K562 (cell line): Measurements from ENCODE around the gene AKAP3. TPM values are rescaled to one million over a fixed set of nuclear protein-coding genes. Genes with fewer than 3 reads are reported as not detected.
A peak's percentile ranks its signal among the peaks of the same experiment; 100 is the strongest.

Source experiments
- ATAC-seq: fragments of 200-7000 bp; cut with Tn5 transposase; 3 replicates; pipeline ENCODE4 v1.9.1; 2020; ENCODE audit warnings: moderate library complexity
- BruUV-seq: library from RNA; stranded (reverse); fragments of 400-500 nt; replicated peaks from 2 replicates; lab custom pipeline; 2021; lab: Mats Ljungman, UMichigan
- CTCF ChIA-PET: fragments of 300-600 bp; formaldehyde crosslinking; extraction: SDS; loops from one replicate; lab custom pipeline; 2021; ENCODE audit warnings: low intra/inter-chr PET ratio; lab: Yijun Ruan, JAX
- POLR2A ChIA-PET: fragments of 300-600, 350-650 bp; sonication (Branson Sonifier 250); formaldehyde crosslinking; extraction: SDS; loops from one replicate; lab custom pipeline; 2021; ENCODE audit warnings: antibody characterized with exemption, inconsistent platforms; lab: Yijun Ruan, JAX
- DNase-seq, 4 experiments: peaks; one replicate each; pipeline versions ENCODE4 v3.0.0 to v3.0.0-alpha.2; 2011 to 2018; ENCODE audit warnings: low spot score in 3 of 4, mixed read lengths in 3 of 4; ENCODE audit errors: extremely low read depth in 1 of 4
- FAIRE-seq: peaks from 2 replicates; lab custom pipeline; 2011; peaks lifted over from hg19 to GRCh38; lab: Jason Lieb, UNC
- H2AFZ ChIP-seq: 2 replicates; pipeline ENCODE4 v1.6.0; 2011; ENCODE audit warnings: low read depth, low read length, control low read depth, inconsistent platforms
- H3K27ac ChIP-seq: fragments of 200-600 bp; 3 replicates; pipeline ENCODE4 v1.8.0; 2011; ENCODE audit warnings: low read depth, mild to moderate bottlenecking, control low read depth, inconsistent platforms, low read length, moderate library complexity, mixed read lengths; ENCODE audit errors: extremely low read depth
- H3K27me3 ChIP-seq, 2 experiments: fragments of 300-600 bp in 1 of 2; 2 replicates in 1 of 2; 3 replicates in 1 of 2; pipeline versions ENCODE4 v1.6.0 to v1.8.0; 2011; ENCODE audit warnings: inconsistent platforms in 2 of 2, low read length in 2 of 2, mild to moderate bottlenecking in 1 of 2, mixed read lengths in 1 of 2, moderate library complexity in 1 of 2; ENCODE audit not compliant: control insufficient read depth in 2 of 2, insufficient read depth in 2 of 2
- H3K36me3 ChIP-seq: fragments of 300-600 bp; 3 replicates; pipeline ENCODE4 v1.8.0; 2011; ENCODE audit warnings: mild to moderate bottlenecking, low read length, inconsistent platforms; ENCODE audit not compliant: control insufficient read depth, insufficient read depth
- H3K4me1 ChIP-seq, 2 experiments: fragments of 200-600 bp in 1 of 2; replicated peaks in 1 of 2; 2 replicates in 1 of 2; 3 replicates in 1 of 2; pipeline versions ENCODE4 v1.5.1 to v1.8.0; 2011; ENCODE audit warnings: inconsistent platforms in 2 of 2, low read length in 2 of 2, mild to moderate bottlenecking in 1 of 2, mixed read lengths in 1 of 2, moderate library complexity in 1 of 2; ENCODE audit not compliant: control insufficient read depth in 2 of 2, insufficient read depth in 2 of 2
- H3K4me2 ChIP-seq: 2 replicates; pipeline ENCODE4 v1.6.1; 2011; ENCODE audit warnings: low read length, control low read depth, inconsistent platforms, mixed read lengths; ENCODE audit not compliant: insufficient read depth
- H3K4me3 ChIP-seq: fragments of 200-600 bp; sonication (generic), shearing (Covaris generic); 2 replicates; pipeline ENCODE4 v1.5.1; 2016; ENCODE audit warnings: control low read depth, inconsistent platforms
- H3K79me2 ChIP-seq: fragments of 200-600 bp; 3 replicates; pipeline ENCODE4 v1.8.0; 2011; ENCODE audit warnings: low read length, inconsistent platforms; ENCODE audit not compliant: control insufficient read depth, insufficient read depth
- H3K9ac ChIP-seq, 2 experiments: 2 replicates each; pipeline versions ENCODE4 v1.6.0 to v1.6.1; 2011; ENCODE audit warnings: low read depth in 2 of 2, low read length in 2 of 2, control low read depth in 1 of 2, inconsistent platforms in 1 of 2, mild to moderate bottlenecking in 1 of 2, mixed read lengths in 1 of 2; ENCODE audit not compliant: insufficient read depth in 1 of 2
- H3K9me1 ChIP-seq: one replicate; pipeline ENCODE4 v1.6.0; 2011; ENCODE audit warnings: inconsistent platforms, mild to moderate bottlenecking, low read length, moderate library complexity; ENCODE audit not compliant: control insufficient read depth, insufficient read depth
- H3K9me3 ChIP-seq: replicated peaks from 2 replicates; pipeline ENCODE4 v1.5.1; 2011; ENCODE audit warnings: low read depth, low read length, inconsistent platforms; ENCODE audit not compliant: control insufficient read depth, insufficient read depth
- H4K20me1 ChIP-seq: replicated peaks from 2 replicates; pipeline ENCODE4 v1.6.1; 2011; ENCODE audit warnings: low read length, inconsistent platforms, mixed read lengths; ENCODE audit not compliant: control insufficient read depth, insufficient read depth
- JUN ChIP-seq, 2 experiments: sonication (generic) in 1 of 2; formaldehyde crosslinking in 1 of 2; IDR thresholded peaks; 2 replicates each; pipeline versions ENCODE4 v1.6.1 to v1.8.0; 2012 to 2022; ENCODE audit warnings: borderline replicate concordance in 2 of 2, mild to moderate bottlenecking in 2 of 2, improper control_type of control experiment in 1 of 2, low read depth in 1 of 2, low read length in 1 of 2, missing genetic modification reagents in 1 of 2
- NR2C1 ChIP-seq, 2 experiments: fragments of 450-650 bp; IDR thresholded peaks; 2 replicates each; pipeline ENCODE4 v1.6.1; 2017; ENCODE audit warnings: mild to moderate bottlenecking in 2 of 2, antibody characterized with exemption in 1 of 2, inconsistent platforms in 1 of 2, missing compliant biosample characterization in 1 of 2, missing genetic modification characterization in 1 of 2
- PHF21A ChIP-seq: fragments of 450-650 bp; IDR thresholded peaks from 2 replicates; pipeline ENCODE4 v1.6.1; 2017; ENCODE audit warnings: low read depth, borderline replicate concordance
- RBM34 ChIP-seq: fragments of 200-400 bp; formaldehyde crosslinking; IDR thresholded peaks from 2 replicates; pipeline ENCODE4 v1.6.1; 2018; ENCODE audit warnings: low read length, borderline replicate concordance; ENCODE audit not compliant: insufficient read depth
- RNF2 ChIP-seq: sonication (generic); IDR thresholded peaks from 2 replicates; pipeline ENCODE4 v1.6.1; 2016
- TEAD1 ChIP-seq, 2 experiments: fragments of 450-650 bp in 1 of 2; sonication (generic) in 1 of 2; formaldehyde crosslinking; IDR thresholded peaks; 2 replicates each; pipeline versions ENCODE4 v1.4.0 to v1.8.0; 2020 to 2022; ENCODE audit warnings: mild to moderate bottlenecking in 2 of 2, missing genetic modification reagents in 1 of 2
- ZEB2 ChIP-seq: fragments of 450-650 bp; IDR thresholded peaks from 2 replicates; pipeline ENCODE4 v1.6.1; 2016
- ZNF184 ChIP-seq: sonication (generic); formaldehyde crosslinking; IDR thresholded peaks from 2 replicates; pipeline ENCODE4 v1.5.0; 2020; ENCODE audit warnings: missing genetic modification reagents
- WGBS: fragments of 100-300 bp; shearing (Covaris generic); methylation state at CpG from one replicate; pipeline ENCODE4 v1.1.6; 2016; ENCODE audit warnings: low coverage, mixed read lengths; ENCODE audit not compliant: insufficient coverage; ENCODE audit errors: missing lambda C conversion rate; 5-methylcytosine and 5-hydroxymethylcytosine counted together
- in situ Hi-C: fragments of 300-500 bp; cut with MboI; formaldehyde crosslinking; loops from 4 replicates; pipeline ENCODE4 v1.15.0; 2018; ENCODE audit warnings: inconsistent platforms, mixed read lengths
- intact Hi-C: fragments of 100-400 bp; cut with micrococcal nuclease; formaldehyde crosslinking; loops from 2 replicates; pipeline ENCODE4 v1.14.2; 2022
- polyA plus RNA-seq, 8 experiments: library from polyadenylated mRNA; depleted of rRNA in 4 of 8; stranded (reverse) in 5 of 8; unstranded in 3 of 8; fragments of >200 nt; fragmentation: Nextera tagmentation in 2 of 8; fragmentation: Illumina TruSeq in 1 of 8; extraction: Ambion mirVana in 2 of 8; extraction: Trizol in 1 of 8; gene quantifications; 2 replicates each; pipeline versions ENCODE4 v1.2.1 to v1.2.3, GENCODE V29; 2011 to 2014; ENCODE audit warnings: inconsistent platforms in 1 of 8, missing spikeins in 1 of 8
- total RNA-seq, 7 experiments: library from RNA; depleted of rRNA in 6 of 7; stranded (reverse); fragments of >200 nt in 6 of 7; fragmentation: Illumina TruSeq in 2 of 7; extraction: Trizol in 2 of 7; gene quantifications; 2 replicates each; pipeline versions ENCODE4 v1.2.1 to v1.2.3, GENCODE V29; 2011 to 2021; ENCODE audit warnings: low replicate concordance in 1 of 7
- TF ChIP-seq, protein P1 (sequence below), 2 experiments: fragments of 150-350 bp in 1 of 2; IDR thresholded peaks; 2 replicates each; pipeline ENCODE4 v1.6.1; 2012 to 2016; ENCODE audit warnings: low read depth in 2 of 2, low read length in 2 of 2, mild to moderate bottlenecking in 1 of 2, moderate library complexity in 1 of 2
- TF ChIP-seq, protein P2 (sequence below): fragments of 450-650 bp; IDR thresholded peaks from 2 replicates; pipeline ENCODE4 v1.6.1; 2016; ENCODE audit warnings: borderline replicate concordance
- TF ChIP-seq, protein P3 (sequence below): fragments of 250-450 bp; sonication (Bioruptor Pico); IDR thresholded peaks from 2 replicates; pipeline ENCODE4 v1.4.0; 2020; ENCODE audit warnings: mild to moderate bottlenecking, moderate library complexity

Gene AKAP3
- total and polyA plus RNA-seq, 9 of the 15 experiments (the other 6 are each of a cell fraction or from before 2014, with no cell fraction given), result 0.17 to 2.8 (median 0.43) TPM

DNA sequence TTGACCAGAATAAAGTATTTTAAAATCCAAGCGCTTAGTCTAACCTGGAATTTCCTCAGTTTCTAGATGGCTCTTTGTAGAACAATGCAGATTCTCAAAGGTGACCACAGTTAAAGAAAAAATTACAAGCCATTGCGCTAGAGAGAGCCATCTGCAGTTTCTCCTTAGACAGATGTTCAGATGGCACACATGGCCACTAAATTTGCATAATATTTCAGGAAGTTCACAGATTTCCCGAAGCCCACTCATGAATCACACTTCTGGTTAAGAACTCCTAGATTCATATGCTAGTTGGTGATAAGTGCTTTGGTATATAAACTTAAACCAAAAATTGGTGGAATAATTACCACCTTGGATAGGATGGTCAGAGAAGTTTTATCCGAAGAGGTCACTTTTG, 749 bp downstream of the AKAP3 start:
- peak overlapping the region; percentile 86; the same call in 2 of the 3 replicates for H3K27ac ChIP-seq
- no peak for DNase-seq
- no TSS peak for BruUV-seq
- ChIA-PET POLR2A (interaction anchor here (0.9 kb wide), 1 partner anchor 603 kb away, joined by 5 read pairs; no protein-coding TSS in a partner anchor), CTCF (no interaction called here)
- peaks cover 11% of the 10 kb centered on the region; the same call in 1 of the 3 replicates for H3K36me3 ChIP-seq
- intact Hi-C loops, result loop anchor here (2.0 to 10.0 kb wide), 2 partner anchors 43 to 103 kb away; no protein-coding TSS in a partner anchor
- H3K4me1 ChIP-seq, result no peaks in the 10 kb centered on the region; a peak in 2 of 5 replicates
- ATAC-seq, result no peak; the same call in 2 of the 3 replicates
- peaks cover 45% of the 10 kb centered on the region for H3K79me2 ChIP-seq
- WGBS, result 14% methylated on average over 4 of the region's 4 CpGs
- no peaks in the 10 kb centered on the region; a peak in 1 of 5 replicates for H3K27me3 ChIP-seq
- peak overlapping the region; percentile 67 for H3K4me3 ChIP-seq
- no peak for FAIRE-seq
- in situ Hi-C loops, result no loop called here
- H3K9ac ChIP-seq, result peak overlapping the region; percentile 89 to 91; a peak in 3 of 4 replicates
- peak overlapping the region; percentile 83 for H3K4me2 ChIP-seq
- no peaks in the 10 kb centered on the region for H4K20me1 ChIP-seq
- peak overlapping the region; percentile 97 for H2AFZ ChIP-seq
- no peaks in the 10 kb centered on the region for H3K9me3 ChIP-seq
- no peaks in the 10 kb centered on the region for H3K9me1 ChIP-seq
- TF ChIP-seq ZNF184 (no peak), NR2C1 (IDR thresholded peaks at IDR 0.05) (no peak), NR2C1 (tag; IDR thresholded peaks at IDR 0.05) (no peak), JUN (IDR thresholded peaks at IDR 0.05; ENCODE audit: borderline replicate concordance, low read depth, low read length) (no peak), JUN (CRISPR knock-in tag; IDR thresholded peaks at IDR 0.05; ENCODE audit: borderline replicate concordance) (no peak), PHF21A (no peak), RNF2 (no peak), RBM34 (no peak), ZEB2 (no peak), TEAD1 (CRISPR knock-in tag; IDR thresholded peaks at IDR 0.05) (no peak)
- TF ChIP-seq, protein P1, sequence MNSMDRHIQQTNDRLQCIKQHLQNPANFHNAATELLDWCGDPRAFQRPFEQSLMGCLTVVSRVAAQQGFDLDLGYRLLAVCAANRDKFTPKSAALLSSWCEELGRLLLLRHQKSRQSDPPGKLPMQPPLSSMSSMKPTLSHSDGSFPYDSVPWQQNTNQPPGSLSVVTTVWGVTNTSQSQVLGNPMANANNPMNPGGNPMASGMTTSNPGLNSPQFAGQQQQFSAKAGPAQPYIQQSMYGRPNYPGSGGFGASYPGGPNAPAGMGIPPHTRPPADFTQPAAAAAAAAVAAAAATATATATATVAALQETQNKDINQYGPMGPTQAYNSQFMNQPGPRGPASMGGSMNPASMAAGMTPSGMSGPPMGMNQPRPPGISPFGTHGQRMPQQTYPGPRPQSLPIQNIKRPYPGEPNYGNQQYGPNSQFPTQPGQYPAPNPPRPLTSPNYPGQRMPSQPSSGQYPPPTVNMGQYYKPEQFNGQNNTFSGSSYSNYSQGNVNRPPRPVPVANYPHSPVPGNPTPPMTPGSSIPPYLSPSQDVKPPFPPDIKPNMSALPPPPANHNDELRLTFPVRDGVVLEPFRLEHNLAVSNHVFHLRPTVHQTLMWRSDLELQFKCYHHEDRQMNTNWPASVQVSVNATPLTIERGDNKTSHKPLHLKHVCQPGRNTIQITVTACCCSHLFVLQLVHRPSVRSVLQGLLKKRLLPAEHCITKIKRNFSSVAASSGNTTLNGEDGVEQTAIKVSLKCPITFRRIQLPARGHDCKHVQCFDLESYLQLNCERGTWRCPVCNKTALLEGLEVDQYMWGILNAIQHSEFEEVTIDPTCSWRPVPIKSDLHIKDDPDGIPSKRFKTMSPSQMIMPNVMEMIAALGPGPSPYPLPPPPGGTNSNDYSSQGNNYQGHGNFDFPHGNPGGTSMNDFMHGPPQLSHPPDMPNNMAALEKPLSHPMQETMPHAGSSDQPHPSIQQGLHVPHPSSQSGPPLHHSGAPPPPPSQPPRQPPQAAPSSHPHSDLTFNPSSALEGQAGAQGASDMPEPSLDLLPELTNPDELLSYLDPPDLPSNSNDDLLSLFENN (IDR thresholded peaks at IDR 0.05; ENCODE audit: low read depth in 2 of 2, low read length in 2 of 2), result no peak
- TF ChIP-seq, protein P2, sequence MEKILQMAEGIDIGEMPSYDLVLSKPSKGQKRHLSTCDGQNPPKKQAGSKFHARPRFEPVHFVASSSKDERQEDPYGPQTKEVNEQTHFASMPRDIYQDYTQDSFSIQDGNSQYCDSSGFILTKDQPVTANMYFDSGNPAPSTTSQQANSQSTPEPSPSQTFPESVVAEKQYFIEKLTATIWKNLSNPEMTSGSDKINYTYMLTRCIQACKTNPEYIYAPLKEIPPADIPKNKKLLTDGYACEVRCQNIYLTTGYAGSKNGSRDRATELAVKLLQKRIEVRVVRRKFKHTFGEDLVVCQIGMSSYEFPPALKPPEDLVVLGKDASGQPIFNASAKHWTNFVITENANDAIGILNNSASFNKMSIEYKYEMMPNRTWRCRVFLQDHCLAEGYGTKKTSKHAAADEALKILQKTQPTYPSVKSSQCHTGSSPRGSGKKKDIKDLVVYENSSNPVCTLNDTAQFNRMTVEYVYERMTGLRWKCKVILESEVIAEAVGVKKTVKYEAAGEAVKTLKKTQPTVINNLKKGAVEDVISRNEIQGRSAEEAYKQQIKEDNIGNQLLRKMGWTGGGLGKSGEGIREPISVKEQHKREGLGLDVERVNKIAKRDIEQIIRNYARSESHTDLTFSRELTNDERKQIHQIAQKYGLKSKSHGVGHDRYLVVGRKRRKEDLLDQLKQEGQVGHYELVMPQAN, result no peak
- TF ChIP-seq, protein P3, sequence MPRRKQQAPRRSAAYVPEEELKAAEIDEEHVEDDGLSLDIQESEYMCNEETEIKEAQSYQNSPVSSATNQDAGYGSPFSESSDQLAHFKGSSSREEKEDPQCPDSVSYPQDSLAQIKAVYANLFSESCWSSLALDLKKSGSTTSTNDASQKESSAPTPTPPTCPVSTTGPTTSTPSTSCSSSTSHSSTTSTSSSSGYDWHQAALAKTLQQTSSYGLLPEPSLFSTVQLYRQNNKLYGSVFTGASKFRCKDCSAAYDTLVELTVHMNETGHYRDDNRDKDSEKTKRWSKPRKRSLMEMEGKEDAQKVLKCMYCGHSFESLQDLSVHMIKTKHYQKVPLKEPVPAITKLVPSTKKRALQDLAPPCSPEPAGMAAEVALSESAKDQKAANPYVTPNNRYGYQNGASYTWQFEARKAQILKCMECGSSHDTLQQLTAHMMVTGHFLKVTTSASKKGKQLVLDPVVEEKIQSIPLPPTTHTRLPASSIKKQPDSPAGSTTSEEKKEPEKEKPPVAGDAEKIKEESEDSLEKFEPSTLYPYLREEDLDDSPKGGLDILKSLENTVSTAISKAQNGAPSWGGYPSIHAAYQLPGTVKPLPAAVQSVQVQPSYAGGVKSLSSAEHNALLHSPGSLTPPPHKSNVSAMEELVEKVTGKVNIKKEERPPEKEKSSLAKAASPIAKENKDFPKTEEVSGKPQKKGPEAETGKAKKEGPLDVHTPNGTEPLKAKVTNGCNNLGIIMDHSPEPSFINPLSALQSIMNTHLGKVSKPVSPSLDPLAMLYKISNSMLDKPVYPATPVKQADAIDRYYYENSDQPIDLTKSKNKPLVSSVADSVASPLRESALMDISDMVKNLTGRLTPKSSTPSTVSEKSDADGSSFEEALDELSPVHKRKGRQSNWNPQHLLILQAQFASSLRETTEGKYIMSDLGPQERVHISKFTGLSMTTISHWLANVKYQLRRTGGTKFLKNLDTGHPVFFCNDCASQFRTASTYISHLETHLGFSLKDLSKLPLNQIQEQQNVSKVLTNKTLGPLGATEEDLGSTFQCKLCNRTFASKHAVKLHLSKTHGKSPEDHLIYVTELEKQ (CRISPR knock-in tag), result no peak
